Activated naive CD4-positive, alpha-beta T cell treated with anti-CD3 and anti-CD28 coated beads, Interleukin-2, amount 10 ng/mL, durations not matched to agents 7 days and 5 days (primary cell): Measurements from ENCODE around the gene MSANTD2.
A peak's percentile ranks its signal among the peaks of the same experiment; 100 is the strongest.

ENCODE experiments used
- CTCF ChIA-PET: fragments of 350-600 bp; sonication (Branson Sonifier 250); formaldehyde crosslinking; loops from one replicate; lab custom pipeline; 2021; ENCODE audit warnings: antibody characterized with exemption; lab: Charles Lee
- DNase-seq: peaks from one replicate; pipeline ENCODE4 v3.0.0-alpha.2; 2020
- H3K27ac Mint-ChIP-seq: one replicate; pipeline ENCODE4 v1.8.0; 2021; ENCODE audit warnings: mild to moderate bottlenecking, moderate library complexity, mixed read lengths
- H3K27me3 Mint-ChIP-seq: one replicate; pipeline ENCODE4 v1.8.0; 2021; ENCODE audit warnings: mild to moderate bottlenecking, mixed read lengths
- H3K36me3 Mint-ChIP-seq: one replicate; pipeline ENCODE4 v1.8.0; 2021; ENCODE audit warnings: mixed read lengths
- H3K4me1 Mint-ChIP-seq: one replicate; pipeline ENCODE4 v1.8.0; 2021; ENCODE audit warnings: mixed read lengths
- H3K4me3 Mint-ChIP-seq: one replicate; pipeline ENCODE4 v1.8.0; 2021; ENCODE audit warnings: mild to moderate bottlenecking, moderate library complexity, mixed read lengths
- H3K9me3 Mint-ChIP-seq: one replicate; pipeline ENCODE4 v1.8.0; 2021; ENCODE audit warnings: mixed read lengths

The MSANTD2 gene

DNA sequence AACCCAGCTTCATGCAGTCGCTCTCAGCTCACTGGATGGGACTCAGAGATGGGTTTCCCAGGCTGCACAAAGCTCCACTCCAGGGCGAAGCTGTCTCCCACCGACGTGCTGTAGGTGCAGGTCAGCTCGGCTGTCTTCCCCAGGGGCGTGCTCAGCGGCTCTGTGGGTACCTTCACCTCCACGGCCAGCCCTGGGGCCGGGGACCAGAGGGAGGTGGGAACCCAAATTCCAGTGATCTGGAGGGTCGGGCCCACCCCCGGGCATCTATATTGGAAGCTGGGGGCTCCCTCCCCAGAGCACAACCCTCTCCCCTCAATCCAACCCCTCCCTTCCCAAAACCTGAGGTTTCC, 48.8 kb downstream of the MSANTD2 start:
- CTCF ChIA-PET = interaction anchor here (0.5 to 1.0 kb wide), 2 partner anchors 68 to 115 kb away, joined by 3 read pairs; no protein-coding TSS in a partner anchor
- no peak for DNase-seq
- Mint-ChIP-seq H3K27ac (no peak overlapping the region), H3K36me3 (no peaks in the 10 kb centered on the region), H3K9me3 (no peaks in the 10 kb centered on the region), H3K4me3 (no peak overlapping the region), H3K4me1 (peaks cover 51% of the 10 kb centered on the region), H3K27me3 (peaks cover 56% of the 10 kb centered on the region)

DNA sequence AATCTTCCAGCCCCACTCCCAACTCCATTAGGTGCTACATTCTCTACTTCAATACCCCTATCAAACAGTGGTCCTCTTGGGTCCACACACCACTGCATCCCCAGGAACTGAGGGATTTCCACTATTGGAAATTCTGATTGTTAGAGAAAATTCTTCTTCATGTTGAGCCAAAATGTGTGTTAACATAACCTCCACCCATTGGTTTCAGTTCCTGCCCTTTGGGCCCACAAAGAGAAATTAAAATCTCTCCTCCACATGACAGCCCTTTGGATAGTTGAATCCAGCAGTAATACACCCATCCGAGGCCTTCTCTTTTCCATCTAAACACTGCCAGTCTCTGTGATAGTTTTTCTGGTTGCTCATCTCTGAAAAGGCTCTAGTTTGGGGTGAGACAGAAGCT, 50.3 kb downstream of the MSANTD2 start:
- Mint-ChIP-seq H3K4me1 (peaks cover 50% of the 10 kb centered on the region), H3K4me3 (no peak overlapping the region), H3K36me3 (no peaks in the 10 kb centered on the region), H3K27ac (peak overlapping the region; percentile 68), H3K9me3 (no peaks in the 10 kb centered on the region), H3K27me3 (peaks cover 49% of the 10 kb centered on the region)
- DNase-seq = no peak
- CTCF ChIA-PET = interaction anchor here (2.9 kb wide), 1 partner anchor 14 kb away, joined by 17 read pairs; the partner anchor contains the start of gene ESAM

GRCh38 chr11:124748481-124749343, 51.5 kb downstream of the MSANTD2 start:
- no peaks in the 10 kb centered on the region for H3K36me3 Mint-ChIP-seq
- no peak for DNase-seq
- peaks cover 50% of the 10 kb centered on the region for H3K4me1 Mint-ChIP-seq
- H3K9me3 Mint-ChIP-seq = no peaks in the 10 kb centered on the region
- CTCF ChIA-PET = interaction anchor here (0.9 to 2.9 kb wide), 5 partner anchors 9 to 50 kb away, joined by 3 to 19 read pairs (median 4); partner anchors contain the start of gene ESAM
- H3K4me3 Mint-ChIP-seq = no peak overlapping the region
- H3K27me3 Mint-ChIP-seq = peaks cover 48% of the 10 kb centered on the region
- H3K27ac Mint-ChIP-seq = peak overlapping the region; percentile 65

DNA sequence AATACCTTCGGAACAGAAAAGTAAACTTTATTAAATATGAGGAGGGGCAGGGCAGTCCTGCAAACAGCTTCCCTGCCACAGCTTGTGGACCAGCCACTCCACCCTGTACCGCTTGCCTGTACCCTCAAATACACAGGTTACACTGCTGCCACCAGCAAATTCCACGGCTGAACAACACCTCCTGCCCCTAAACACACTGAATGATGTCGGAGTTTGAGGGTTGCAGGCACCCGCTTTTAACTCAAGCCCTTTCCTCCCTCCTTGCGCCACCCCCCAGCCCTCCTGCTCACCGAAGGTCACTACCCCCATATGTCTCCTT, 52.1 kb downstream of the MSANTD2 start:
- Mint-ChIP-seq H3K4me1 (peaks cover 50% of the 10 kb centered on the region), H3K27ac (no peak overlapping the region)

GRCh38 chr11:124747406-124748099, 52.7 kb downstream of the MSANTD2 start:
- CTCF ChIA-PET = interaction anchor here (0.8 to 5.3 kb wide), 14 partner anchors 8 to 119 kb away, joined by 3 to 67 read pairs (median 8); partner anchors contain the start of gene ESAM
- H3K27me3 Mint-ChIP-seq = peaks cover 54% of the 10 kb centered on the region
- no peak for DNase-seq
- H3K27ac Mint-ChIP-seq = no peak overlapping the region
- H3K4me3 Mint-ChIP-seq = peak overlapping the region; percentile 84
- peaks cover 48% of the 10 kb centered on the region for H3K4me1 Mint-ChIP-seq
- no peaks in the 10 kb centered on the region for H3K36me3 Mint-ChIP-seq
- no peaks in the 10 kb centered on the region for H3K9me3 Mint-ChIP-seq

More for the DNA sequence above, 52.1 kb downstream of the MSANTD2 start:
- no peak for DNase-seq
- H3K4me3 Mint-ChIP-seq = no peak overlapping the region
- no peaks in the 10 kb centered on the region for H3K9me3 Mint-ChIP-seq
- H3K27me3 Mint-ChIP-seq = peaks cover 49% of the 10 kb centered on the region
- no peaks in the 10 kb centered on the region for H3K36me3 Mint-ChIP-seq
- CTCF ChIA-PET = interaction anchor here (1.8 to 2.9 kb wide), 3 partner anchors 10 to 45 kb away, joined by 4 to 19 read pairs (median 17); partner anchors contain the start of gene ESAM

DNA sequence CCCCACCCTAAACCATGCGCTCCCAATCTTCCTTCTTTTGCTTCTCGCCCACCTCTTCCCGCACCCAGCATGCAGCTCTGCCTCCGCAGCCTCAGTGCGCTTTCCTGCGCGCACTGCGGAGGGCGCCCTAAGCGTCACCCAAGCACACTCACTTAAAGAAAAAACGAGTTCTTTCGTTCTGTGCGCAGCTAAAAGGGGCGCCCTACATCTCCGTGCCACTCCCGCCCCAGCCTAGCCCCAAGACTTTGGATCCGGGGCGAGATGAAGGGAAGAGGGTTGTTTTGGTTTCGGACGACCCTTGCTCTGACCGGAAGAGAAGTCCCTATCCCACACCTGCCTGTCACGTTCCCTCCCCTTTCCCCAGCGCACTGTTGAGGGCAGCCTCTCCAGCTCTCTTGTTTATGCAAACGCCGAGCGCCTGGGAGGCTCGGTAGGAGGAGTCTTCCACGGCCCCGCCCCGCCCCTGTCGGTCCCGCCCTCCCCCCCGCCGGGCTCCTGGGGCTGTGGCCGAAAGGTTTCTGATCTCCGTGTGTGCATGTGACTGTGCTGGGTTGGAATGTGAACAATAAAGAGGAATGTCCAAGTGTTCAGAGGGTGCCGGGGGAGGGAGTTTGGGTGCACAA, 53.5 kb downstream of the MSANTD2 start:
- peak; percentile 86 for DNase-seq
- Mint-ChIP-seq H3K36me3 (no peaks in the 10 kb centered on the region), H3K27ac (peak overlapping the region; percentile 86), H3K27me3 (peaks cover 55% of the 10 kb centered on the region), H3K4me1 (peaks cover 47% of the 10 kb centered on the region), H3K9me3 (no peaks in the 10 kb centered on the region), H3K4me3 (peak overlapping the region; percentile 84)
- CTCF ChIA-PET = interaction anchor here (0.6 to 5.3 kb wide), 18 partner anchors 9 to 119 kb away, joined by 3 to 67 read pairs (median 4); partner anchors contain the start of genes ESAM, SIAE and SPA17

- peak overlapping the region; percentile 86 for H3K27ac Mint-ChIP-seq
- CTCF ChIA-PET = interaction anchor here (0.6 to 5.3 kb wide), 18 partner anchors 9 to 106 kb away, joined by 3 to 67 read pairs (median 4); partner anchors contain the start of genes ESAM, SIAE and SPA17
- no peaks in the 10 kb centered on the region for H3K9me3 Mint-ChIP-seq
- H3K4me1 Mint-ChIP-seq = peaks cover 48% of the 10 kb centered on the region
- no peaks in the 10 kb centered on the region for H3K36me3 Mint-ChIP-seq
- H3K27me3 Mint-ChIP-seq = peaks cover 57% of the 10 kb centered on the region
- peak; percentile 55 for DNase-seq
- H3K4me3 Mint-ChIP-seq = peak overlapping the region; percentile 84
These were observed 54.2 kb downstream of the MSANTD2 start for GRCh38 chr11:124745835-124746620.

GRCh38 chr11:124745270-124745834, 54.9 kb downstream of the MSANTD2 start:
- Mint-ChIP-seq H3K27ac (no peak overlapping the region), H3K27me3 (peaks cover 56% of the 10 kb centered on the region), H3K4me1 (peaks cover 48% of the 10 kb centered on the region), H3K9me3 (no peaks in the 10 kb centered on the region), H3K36me3 (no peaks in the 10 kb centered on the region), H3K4me3 (peak overlapping the region; percentile 51)
- CTCF ChIA-PET = interaction anchor here (0.8 to 5.3 kb wide), 9 partner anchors 11 to 101 kb away, joined by 3 to 67 read pairs (median 9); partner anchors contain the start of gene ESAM
- DNase-seq = no peak

- DNase-seq = no peak
- H3K27ac Mint-ChIP-seq = no peak overlapping the region
- no peaks in the 10 kb centered on the region for H3K9me3 Mint-ChIP-seq
- H3K27me3 Mint-ChIP-seq = peaks cover 57% of the 10 kb centered on the region
- H3K4me1 Mint-ChIP-seq = peaks cover 38% of the 10 kb centered on the region
- no peaks in the 10 kb centered on the region for H3K36me3 Mint-ChIP-seq
- H3K4me3 Mint-ChIP-seq = no peak overlapping the region
- CTCF ChIA-PET = interaction anchor here (0.7 to 5.3 kb wide), 3 partner anchors 15 to 123 kb away, joined by 3 to 67 read pairs (median 3); partner anchors contain the start of gene ESAM
These were observed 57.2 kb downstream of the MSANTD2 start for GRCh38 chr11:124743050-124743449.

DNA sequence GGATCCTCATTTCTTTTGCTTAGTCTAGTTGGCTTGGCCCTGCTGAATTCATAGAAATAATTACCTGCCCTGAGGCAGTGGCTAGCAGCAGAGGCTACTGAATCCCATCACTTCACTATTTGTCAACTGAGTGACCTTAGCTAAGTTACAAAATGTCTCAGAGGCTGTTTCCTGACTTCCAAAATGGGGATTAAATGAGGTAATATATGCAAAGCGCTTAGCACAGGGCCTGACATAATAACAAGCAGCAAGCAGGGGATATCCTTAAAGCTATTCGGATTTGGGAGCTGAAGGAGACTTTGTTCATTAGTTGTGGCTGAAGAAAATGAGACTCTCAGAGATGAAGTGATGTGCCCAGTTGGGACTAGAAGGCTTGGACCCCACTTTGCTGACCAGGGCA, 57.7 kb downstream of the MSANTD2 start:
- Mint-ChIP-seq H3K4me3 (no peak overlapping the region), H3K4me1 (peaks cover 33% of the 10 kb centered on the region), H3K27ac (no peak overlapping the region), H3K36me3 (no peaks in the 10 kb centered on the region), H3K27me3 (peaks cover 62% of the 10 kb centered on the region), H3K9me3 (no peaks in the 10 kb centered on the region)
- CTCF ChIA-PET = interaction anchor here (0.6 to 5.3 kb wide), 5 partner anchors 16 to 124 kb away, joined by 3 to 67 read pairs (median 3); partner anchors contain the start of gene ESAM
- DNase-seq = no peak

DNA sequence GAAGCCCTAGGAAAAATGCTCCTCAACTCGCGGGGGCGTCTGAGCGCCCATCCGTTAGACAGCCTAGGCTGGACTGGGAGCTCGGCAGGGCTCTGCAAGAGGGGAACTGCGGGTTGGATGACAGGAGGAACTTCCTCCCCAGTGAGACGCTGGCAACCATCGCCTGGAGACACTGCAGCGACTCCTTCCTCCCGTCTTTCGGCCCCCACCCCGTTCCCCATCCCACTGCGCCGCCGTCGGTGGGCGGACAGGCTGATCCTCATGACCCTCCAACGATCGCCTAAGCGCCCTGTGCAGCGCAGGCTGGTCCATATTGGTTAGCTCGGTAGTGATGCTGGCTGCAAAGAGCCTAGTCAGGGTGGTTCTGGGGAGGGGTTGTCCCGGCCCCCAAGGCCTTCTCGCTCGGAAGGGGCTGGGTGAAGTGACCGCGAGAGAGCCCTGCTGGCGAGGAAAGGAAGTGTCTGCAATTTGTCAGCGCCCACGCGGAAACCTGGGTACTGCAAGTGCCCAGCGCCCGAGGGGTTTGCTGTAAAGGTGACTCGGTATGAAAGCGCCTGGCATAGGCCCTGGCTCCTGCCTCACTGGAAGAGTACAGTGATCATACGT, 59.8 kb downstream of the MSANTD2 start:
- peaks cover 22% of the 10 kb centered on the region for H3K4me1 Mint-ChIP-seq
- CTCF ChIA-PET = interaction anchor here (1.0 to 1.4 kb wide), 4 partner anchors 13 to 70 kb away, joined by 3 to 7 read pairs (median 4); no protein-coding TSS in a partner anchor

DNA sequence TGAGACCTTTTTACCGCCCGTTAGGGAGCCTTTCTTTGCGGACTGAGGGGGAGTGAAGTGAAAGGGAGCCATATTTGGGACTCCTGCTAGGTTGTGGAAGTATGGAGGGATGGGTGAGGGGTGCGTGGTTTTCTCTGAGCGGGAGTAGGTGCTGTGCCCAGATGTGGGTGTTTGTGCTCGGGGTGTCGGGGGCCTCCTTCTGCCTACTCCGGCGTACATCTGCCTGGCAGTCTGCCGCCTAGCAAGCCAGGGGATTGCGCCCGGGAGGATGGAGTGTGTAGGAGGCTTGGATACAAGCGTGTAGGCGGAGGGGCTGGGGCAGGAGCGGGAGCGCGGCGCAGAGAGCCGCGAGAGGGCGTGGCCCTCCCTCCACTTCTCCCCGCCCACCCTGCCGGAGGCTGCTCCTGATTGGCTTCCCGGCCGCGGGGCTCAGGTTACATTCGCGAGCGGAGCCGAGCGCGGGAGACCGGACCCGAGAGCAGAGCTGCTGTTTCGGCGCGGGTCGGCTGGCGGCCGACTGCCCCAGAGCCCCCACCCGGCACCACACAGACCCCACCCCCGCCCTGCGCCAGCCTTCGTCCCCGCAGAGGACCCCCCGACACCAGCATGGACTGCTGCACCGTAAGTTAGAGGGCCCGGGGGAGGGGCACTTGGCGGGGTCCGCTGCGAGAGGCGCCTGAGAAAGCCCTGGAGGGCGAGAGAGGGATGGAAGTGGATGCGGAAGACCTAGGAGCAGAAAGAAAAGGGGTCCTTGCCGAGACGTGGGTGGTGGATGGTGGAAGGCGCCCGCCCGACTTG, 60.5 kb downstream of the MSANTD2 start, which contains the start of gene NRGN:
Gene NRGN, plus strand, starts transcription at position 464 of the 798 bp plus-strand sequence. Its CDS starts 143 bp downstream, at position 607.
- peak; percentile 90 for DNase-seq
- H3K27ac Mint-ChIP-seq = no peak within 1 kb of the TSS
- peaks cover 19% of the 10 kb centered on the region for H3K4me1 Mint-ChIP-seq
- CTCF ChIA-PET = interaction anchor here (1.0 to 1.4 kb wide), 2 partner anchors 16 to 69 kb away, joined by 3 to 4 read pairs; no protein-coding TSS in a partner anchor
- no peaks in the 10 kb centered on the region for H3K36me3 Mint-ChIP-seq
- no peaks in the 10 kb centered on the region for H3K9me3 Mint-ChIP-seq
- peak within 1 kb of the TSS; percentile 81 for H3K4me3 Mint-ChIP-seq
- H3K27me3 Mint-ChIP-seq = peaks cover 72% of the 10 kb centered on the region

More for the DNA sequence above, 59.8 kb downstream of the MSANTD2 start:
- Mint-ChIP-seq H3K27me3 (peaks cover 75% of the 10 kb centered on the region), H3K36me3 (no peaks in the 10 kb centered on the region), H3K4me3 (peak overlapping the region; percentile 81), H3K9me3 (no peaks in the 10 kb centered on the region), H3K27ac (no peak overlapping the region)
- peak; percentile 68 for DNase-seq
